HCT116 (cell line): Measurements from ENCODE around the gene COG5. TPM values are rescaled to one million over a fixed set of nuclear protein-coding genes. Genes with fewer than 3 reads are reported as not detected.

Source experiments
- ATAC-seq: fragments of 200-7000 bp; cut with Tn5 transposase; 2 replicates; pipeline ENCODE4 v1.9.1; 2020; ENCODE audit warnings: mild to moderate bottlenecking, moderate library complexity
- BruUV-seq: library from RNA; stranded (reverse); fragments of 400-500 nt; replicated peaks from 2 replicates; lab custom pipeline; 2021; lab: Mats Ljungman, UMichigan
- CTCF ChIA-PET: fragments of 300-600 bp; sonication (Branson Sonifier 250); formaldehyde crosslinking; loops from one replicate; lab custom pipeline; 2021; ENCODE audit warnings: antibody characterized with exemption; lab: Charles Lee
- POLR2A ChIA-PET: fragments of 300-600, 350-600 bp; sonication (Branson Sonifier 250); formaldehyde crosslinking; loops from one replicate; lab custom pipeline; 2021; ENCODE audit warnings: antibody characterized with exemption; lab: Charles Lee
- RAD21 ChIA-PET, 2 experiments: fragments of 300-600 bp; sonication (Branson Sonifier 250); formaldehyde crosslinking; loops; one replicate each; lab custom pipeline; 2023; ENCODE audit warnings: low total read pairs in 2 of 2; ENCODE audit not compliant: uncharacterized antibody in 2 of 2, unreplicated experiment in 2 of 2, low non-redundant PET in 1 of 2; lab: Charles Lee
- DNase-seq: peaks from one replicate; pipeline ENCODE4 v3.0.0-alpha.2; 2010; ENCODE audit warnings: low read depth, low spot score
- H2AFZ ChIP-seq: fragments of 200-600 bp; shearing (Covaris generic), sonication (generic); 2 replicates; pipeline ENCODE4 v1.6.1; 2017; ENCODE audit warnings: low read depth, mixed run types, mixed read lengths, antibody characterized with exemption, low read length; ENCODE audit not compliant: poor library complexity, severe bottlenecking
- H3K27ac ChIP-seq: 2 replicates; pipeline ENCODE4 v1.5.1; 2012; ENCODE audit warnings: low read depth, low read length
- H3K27me3 ChIP-seq: fragments of 200-600 bp; sonication (generic); 2 replicates; pipeline ENCODE4 v1.6.1; 2016; ENCODE audit warnings: mixed run types, low read length, mixed read lengths; ENCODE audit not compliant: insufficient read depth
- H3K36me3 ChIP-seq, 2 experiments: fragments of 200-500 bp in 1 of 2; fragments of 200-600 bp in 1 of 2; sonication (Bioruptor generic) in 1 of 2; sonication (generic) in 1 of 2; 2 replicates each; pipeline versions ENCODE4 v1.5.1 to v1.6.1; 2014 to 2016; ENCODE audit warnings: low read length in 2 of 2, inconsistent platforms in 1 of 2, mixed read lengths in 1 of 2, mixed run types in 1 of 2; ENCODE audit not compliant: insufficient read depth in 2 of 2, control insufficient read depth in 1 of 2
- H3K4me1 ChIP-seq, 2 experiments: fragments of 200-600 bp in 1 of 2; sonication (generic) in 1 of 2; 2 replicates each; pipeline versions ENCODE4 v1.5.1 to v1.6.1; 2012 to 2017; ENCODE audit warnings: low read length in 2 of 2, inconsistent platforms in 1 of 2, mild to moderate bottlenecking in 1 of 2, mixed read lengths in 1 of 2, mixed run types in 1 of 2, moderate library complexity in 1 of 2; ENCODE audit not compliant: insufficient read depth in 2 of 2, control insufficient read depth in 1 of 2
- H3K4me2 ChIP-seq: fragments of 200-600 bp; sonication (generic); 2 replicates; pipeline ENCODE4 v1.6.1; 2017; ENCODE audit warnings: mixed run types, low read length, mixed read lengths
- H3K4me3 ChIP-seq, 2 experiments: fragments of 200-600 bp in 1 of 2; sonication (generic) in 1 of 2; replicated peaks in 1 of 2; 2 replicates each; pipeline ENCODE4 v1.5.1; 2011 to 2016; ENCODE audit warnings: low read length in 2 of 2, control low read depth in 1 of 2, low read depth in 1 of 2, mild to moderate bottlenecking in 1 of 2, mixed read lengths in 1 of 2, mixed run types in 1 of 2
- H3K79me2 ChIP-seq: fragments of 200-600 bp; sonication (generic); 2 replicates; pipeline ENCODE4 v1.6.1; 2017; ENCODE audit warnings: mild to moderate bottlenecking, mixed run types, low read length, moderate library complexity, mixed read lengths; ENCODE audit not compliant: insufficient read depth
- H3K9ac ChIP-seq: fragments of 200-600 bp; sonication (generic); 2 replicates; pipeline ENCODE4 v1.6.1; 2016; ENCODE audit warnings: low read length, mixed read lengths
- H3K9me2 ChIP-seq: fragments of 200-600 bp; sonication (generic), shearing (Covaris generic); 2 replicates; pipeline ENCODE4 v1.6.1; 2017; ENCODE audit warnings: mixed run types, mild to moderate bottlenecking, moderate library complexity; ENCODE audit not compliant: insufficient read depth
- H3K9me3 ChIP-seq, 2 experiments: fragments of 200-500 bp in 1 of 2; fragments of 200-600 bp in 1 of 2; sonication (Bioruptor generic) in 1 of 2; sonication (generic) in 1 of 2; 2 replicates each; pipeline ENCODE4 v1.6.1; 2014 to 2017; ENCODE audit warnings: low read length in 2 of 2, mixed read lengths in 2 of 2, inconsistent platforms in 1 of 2, low read depth in 1 of 2, mild to moderate bottlenecking in 1 of 2, mixed run types in 1 of 2, moderate library complexity in 1 of 2; ENCODE audit not compliant: control insufficient read depth in 1 of 2, insufficient read depth in 1 of 2
- H4K20me1 ChIP-seq: fragments of 200-600 bp; sonication (generic), shearing (Covaris generic); 2 replicates; pipeline ENCODE4 v1.6.1; 2017; ENCODE audit warnings: mixed run types, mild to moderate bottlenecking, moderate library complexity; ENCODE audit not compliant: insufficient read depth
- EGR1 ChIP-seq: IDR thresholded peaks from 2 replicates; pipeline ENCODE4 v1.6.1; 2012; ENCODE audit warnings: low read depth
- EZH2phosphoT487 ChIP-seq: fragments of 200-600 bp; IDR thresholded peaks from 2 replicates; pipeline ENCODE4 v1.6.1; 2018; ENCODE audit warnings: antibody characterized with exemption, borderline replicate concordance
- POLR2AphosphoS5 ChIP-seq: IDR thresholded peaks from 2 replicates; pipeline ENCODE4 v1.6.1; 2011; ENCODE audit warnings: mild to moderate bottlenecking, low read depth, low read length, moderate library complexity
- SIN3A ChIP-seq: IDR thresholded peaks from 2 replicates; pipeline ENCODE4 v1.6.1; 2012; ENCODE audit warnings: low read depth
- SRF ChIP-seq: IDR thresholded peaks from 2 replicates; pipeline ENCODE4 v1.6.1; 2012; ENCODE audit warnings: low read depth
- YY1 ChIP-seq: IDR thresholded peaks from 2 replicates; pipeline ENCODE4 v1.6.1; 2011; ENCODE audit warnings: low read length, low read depth, moderate library complexity, mild to moderate bottlenecking; ENCODE audit not compliant: insufficient replicate concordance; ENCODE audit errors: extremely low read depth
- intact Hi-C: fragments of 100-400 bp; cut with micrococcal nuclease; formaldehyde crosslinking; loops from 2 replicates; pipeline ENCODE4 v1.10.0; 2022
- total RNA-seq: library from RNA; stranded (reverse); gene quantifications from one replicate; pipeline ENCODE4 v1.2.1, GENCODE V29; 2021; ENCODE audit not compliant: unreplicated experiment
- TF ChIP-seq, protein P1 (sequence below): IDR thresholded peaks from 2 replicates; pipeline ENCODE4 v1.6.1; 2011; ENCODE audit warnings: mild to moderate bottlenecking, low read length, moderate library complexity; ENCODE audit not compliant: insufficient replicate concordance; ENCODE audit errors: extremely low read depth
- TF ChIP-seq, protein P2 (sequence below): IDR thresholded peaks from 2 replicates; pipeline ENCODE4 v1.6.1; 2012

COG5 gene
- total RNA-seq, 1 experiment from 2014 or later = 30.7 TPM

DNA sequence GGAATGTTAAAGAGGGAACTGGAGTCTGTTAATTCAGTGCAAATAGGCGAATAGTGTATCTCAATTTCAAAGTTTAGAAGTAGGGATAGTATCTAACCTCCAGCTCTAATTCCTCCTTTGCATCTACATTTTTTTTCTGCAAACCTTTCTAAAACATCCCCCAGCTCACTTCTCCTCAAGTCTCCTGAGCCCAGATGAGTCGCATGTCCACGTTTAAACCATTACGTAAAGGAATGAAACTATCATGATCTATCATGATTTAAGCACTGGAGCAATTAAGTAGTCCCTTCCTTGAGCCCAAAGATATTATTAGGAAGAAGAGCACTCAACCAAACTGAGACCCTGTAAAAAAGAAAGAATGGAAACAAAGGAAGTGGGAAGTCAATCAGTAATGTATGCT, 64.0 kb downstream of the COG5 start:
- Histone ChIP-seq H3K4me1 (no peaks in the 10 kb centered on the region), H2AFZ (no peak overlapping the region)
- CTCF ChIA-PET = no interaction called here
- BruUV-seq = no TSS peak
- TF ChIP-seq SRF = no peak
- TF ChIP-seq POLR2AphosphoS5 = no peak
- TF ChIP-seq, protein P1, sequence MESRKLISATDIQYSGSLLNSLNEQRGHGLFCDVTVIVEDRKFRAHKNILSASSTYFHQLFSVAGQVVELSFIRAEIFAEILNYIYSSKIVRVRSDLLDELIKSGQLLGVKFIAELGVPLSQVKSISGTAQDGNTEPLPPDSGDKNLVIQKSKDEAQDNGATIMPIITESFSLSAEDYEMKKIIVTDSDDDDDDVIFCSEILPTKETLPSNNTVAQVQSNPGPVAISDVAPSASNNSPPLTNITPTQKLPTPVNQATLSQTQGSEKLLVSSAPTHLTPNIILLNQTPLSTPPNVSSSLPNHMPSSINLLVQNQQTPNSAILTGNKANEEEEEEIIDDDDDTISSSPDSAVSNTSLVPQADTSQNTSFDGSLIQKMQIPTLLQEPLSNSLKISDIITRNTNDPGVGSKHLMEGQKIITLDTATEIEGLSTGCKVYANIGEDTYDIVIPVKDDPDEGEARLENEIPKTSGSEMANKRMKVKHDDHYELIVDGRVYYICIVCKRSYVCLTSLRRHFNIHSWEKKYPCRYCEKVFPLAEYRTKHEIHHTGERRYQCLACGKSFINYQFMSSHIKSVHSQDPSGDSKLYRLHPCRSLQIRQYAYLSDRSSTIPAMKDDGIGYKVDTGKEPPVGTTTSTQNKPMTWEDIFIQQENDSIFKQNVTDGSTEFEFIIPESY = no peak
- TF ChIP-seq SIN3A = no peak
- no peak for TF ChIP-seq YY1
- TF ChIP-seq EGR1 = no peak
- TF ChIP-seq, protein P2, sequence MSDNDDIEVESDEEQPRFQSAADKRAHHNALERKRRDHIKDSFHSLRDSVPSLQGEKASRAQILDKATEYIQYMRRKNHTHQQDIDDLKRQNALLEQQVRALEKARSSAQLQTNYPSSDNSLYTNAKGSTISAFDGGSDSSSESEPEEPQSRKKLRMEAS = no peak
- no peak for TF ChIP-seq EZH2phosphoT487
- TF ChIP-seq, all 23 proteins: peak for 0
- no peaks in the 10 kb centered on the region for H4K20me1 ChIP-seq
- peaks cover 4% of the 10 kb centered on the region; the same call in 1 of the 2 replicates for H3K79me2 ChIP-seq
- no peak overlapping the region for H3K9ac ChIP-seq
- H3K36me3 ChIP-seq = no peaks in the 10 kb centered on the region
- ChIA-PET POLR2A (no interaction called here), RAD21 (no interaction called here)
- no peak overlapping the region for H3K27ac ChIP-seq
- H3K9me3 ChIP-seq = no peaks in the 10 kb centered on the region
- no peaks in the 10 kb centered on the region for H3K9me2 ChIP-seq
- no peak overlapping the region for H3K4me3 ChIP-seq
- no peak for DNase-seq
- no peak for ATAC-seq
- intact Hi-C loops = loop anchor here (2.0 kb wide), 1 partner anchor 297 kb away; no protein-coding TSS in a partner anchor
- H3K27me3 ChIP-seq = no peaks in the 10 kb centered on the region
- H3K4me2 ChIP-seq = no peak overlapping the region
